Measurements from ENCODE around the gene SHROOM3. TPM values are rescaled to one million over a fixed set of nuclear protein-coding genes. Genes with fewer than 3 reads are reported as not detected.

Gene SHROOM3
- total RNA-seq, 1 donor from 2014 or later: 0.55 TPM

- no peaks in the 10 kb centered on the region for H3K4me1 Mint-ChIP-seq
- no peak for ATAC-seq (ENCODE audit: low read depth)
- no peak for DNase-seq
- peaks cover 7% of the 10 kb centered on the region for H3K9me3 Mint-ChIP-seq
- TF ChIP-seq CTCF (IDR thresholded peaks at IDR 0.05): no peak
- intact Hi-C loops (cut with micrococcal nuclease): no loop called here
- H3K27ac Mint-ChIP-seq: no peak overlapping the region
- no peaks in the 10 kb centered on the region for H3K36me3 Mint-ChIP-seq (ENCODE audit: low read depth)
- POLR2A ChIA-PET: no interaction called here
- CTCF ChIA-PET: no interaction called here
- no peak overlapping the region for H3K4me3 Mint-ChIP-seq
- peaks cover 3% of the 10 kb centered on the region for H3K27me3 Mint-ChIP-seq
These were observed 318.0 kb downstream of the SHROOM3 start for GRCh38 chr4:76752861-76753501.

- Mint-ChIP-seq H3K36me3 (ENCODE audit: low read depth) (no peaks in the 10 kb centered on the region), H3K4me3 (no peak overlapping the region), H3K9me3 (peaks cover 7% of the 10 kb centered on the region), H3K27ac (no peak overlapping the region), H3K27me3 (peaks cover 3% of the 10 kb centered on the region), H3K4me1 (no peaks in the 10 kb centered on the region)
- TF ChIP-seq CTCF (IDR thresholded peaks at IDR 0.05): no peak
- ChIA-PET POLR2A (no interaction called here), CTCF (no interaction called here)
- intact Hi-C loops (cut with micrococcal nuclease): no loop called here
- no peak for DNase-seq
- ATAC-seq (ENCODE audit: low read depth): no peak
These were observed 318.8 kb downstream of the SHROOM3 start for GRCh38 chr4:76753814-76754213.

DNA sequence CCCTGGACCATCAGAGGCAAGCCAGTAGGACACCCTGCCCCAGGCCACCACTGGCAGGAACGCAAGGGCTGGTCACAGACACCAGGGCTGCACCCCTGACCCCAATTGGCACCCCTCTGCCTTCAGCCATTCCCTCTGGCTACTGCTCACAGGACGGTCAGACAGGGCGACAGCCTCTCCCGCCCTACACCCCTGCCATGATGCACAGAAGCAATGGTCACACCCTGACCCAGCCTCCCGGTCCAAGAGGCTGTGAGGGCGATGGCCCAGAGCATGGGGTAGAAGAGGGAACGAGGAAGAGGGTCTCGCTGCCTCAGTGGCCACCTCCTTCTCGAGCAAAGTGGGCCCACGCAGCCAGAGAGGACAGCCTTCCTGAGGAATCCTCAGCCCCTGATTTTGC lies 319.4 kb downstream of the SHROOM3 start:
- no peak for TF ChIP-seq CTCF (IDR thresholded peaks at IDR 0.05)
- CTCF ChIA-PET: no interaction called here
- H3K4me3 Mint-ChIP-seq: no peak overlapping the region
- intact Hi-C loops (cut with micrococcal nuclease): no loop called here
- peaks cover 3% of the 10 kb centered on the region for H3K27me3 Mint-ChIP-seq
- no peaks in the 10 kb centered on the region for H3K36me3 Mint-ChIP-seq (ENCODE audit: low read depth)
- H3K27ac Mint-ChIP-seq: no peak overlapping the region
- DNase-seq: no peak
- POLR2A ChIA-PET: no interaction called here
- ATAC-seq (ENCODE audit: low read depth): no peak
- peaks cover 7% of the 10 kb centered on the region for H3K9me3 Mint-ChIP-seq
- no peaks in the 10 kb centered on the region for H3K4me1 Mint-ChIP-seq

DNA sequence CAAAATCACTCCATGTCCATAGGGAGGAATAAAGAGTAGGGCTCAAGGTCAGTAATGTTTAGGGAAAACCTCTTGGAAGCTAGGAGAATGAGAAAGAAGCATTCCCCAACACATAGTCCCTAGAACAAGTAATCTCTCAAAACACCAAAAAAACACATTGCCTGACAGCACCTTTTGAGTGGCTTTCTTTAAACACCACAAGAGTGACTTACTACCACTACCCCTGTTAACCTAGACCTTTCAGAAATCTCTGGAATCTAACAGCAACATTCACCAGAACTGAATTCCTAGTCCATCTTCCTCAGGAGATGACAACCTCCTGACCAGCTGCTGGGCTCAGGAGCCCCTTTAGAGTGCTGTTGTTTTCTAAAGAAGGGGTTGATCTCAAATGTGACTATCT lies 320.7 kb downstream of the SHROOM3 start:
- intact Hi-C loops (cut with micrococcal nuclease): no loop called here
- DNase-seq (no peak), ATAC-seq (ENCODE audit: low read depth) (no peak)
- Mint-ChIP-seq H3K36me3 (ENCODE audit: low read depth) (no peaks in the 10 kb centered on the region), H3K27ac (no peak overlapping the region), H3K9me3 (peaks cover 7% of the 10 kb centered on the region), H3K4me1 (no peaks in the 10 kb centered on the region), H3K4me3 (no peak overlapping the region), H3K27me3 (peaks cover 3% of the 10 kb centered on the region)
- ChIA-PET POLR2A (no interaction called here), CTCF (interaction anchor here (1.1 kb wide), 1 partner anchor 26 kb away, joined by 3 read pairs; no protein-coding TSS in a partner anchor)
- no peak for TF ChIP-seq CTCF (IDR thresholded peaks at IDR 0.05)

DNA sequence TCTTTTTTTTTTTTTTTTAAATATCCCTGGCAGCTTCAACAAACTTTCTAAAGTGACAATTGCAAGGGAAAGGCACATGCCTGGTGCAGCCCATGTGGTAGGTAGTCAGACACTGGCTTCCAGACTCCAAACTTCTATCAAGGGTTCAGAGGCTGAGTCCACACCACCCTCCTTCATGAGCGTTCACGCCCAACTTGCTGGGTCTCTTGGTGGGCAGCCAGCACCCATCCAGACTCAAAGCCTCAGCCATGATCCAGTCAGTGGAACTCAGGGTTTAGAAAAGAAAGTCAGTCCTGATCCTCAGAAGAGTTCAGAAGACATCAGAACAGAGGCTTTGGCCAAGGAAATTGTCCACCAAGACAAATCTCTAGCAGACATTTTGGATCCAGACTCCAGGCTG lies 321.4 kb downstream of the SHROOM3 start:
- Mint-ChIP-seq H3K27me3 (peaks cover 3% of the 10 kb centered on the region), H3K4me1 (no peaks in the 10 kb centered on the region), H3K27ac (no peak overlapping the region), H3K4me3 (no peak overlapping the region), H3K9me3 (peaks cover 7% of the 10 kb centered on the region), H3K36me3 (ENCODE audit: low read depth) (no peaks in the 10 kb centered on the region)
- no peak for DNase-seq
- no peak for TF ChIP-seq CTCF (IDR thresholded peaks at IDR 0.05)
- POLR2A ChIA-PET: no interaction called here
- no peak for ATAC-seq (ENCODE audit: low read depth)
- intact Hi-C loops (cut with micrococcal nuclease): no loop called here
- CTCF ChIA-PET: interaction anchor here (1.1 to 2.0 kb wide), 2 partner anchors 26 to 447 kb away, joined by 3 to 4 read pairs; no protein-coding TSS in a partner anchor

All from activated B cell treated with CpG ODN at 0.5 μM for 24 hours (primary cell).